H1 (cell line): ENCODE measurements around the gene GARNL3. TPM values are rescaled to one million over a fixed set of nuclear protein-coding genes. Genes with fewer than 3 reads are reported as not detected.

ENCODE experiments used
- CTCF ChIA-PET: fragments of 300-600 bp; sonication (Branson Sonifier 250); formaldehyde crosslinking; loops from one replicate; lab custom pipeline; 2021; ENCODE audit not compliant: partially characterized antibody; lab: Charles Lee
- POLR2A ChIA-PET: fragments of 300-600 bp; sonication (Branson Sonifier 250); formaldehyde crosslinking; loops from one replicate; lab custom pipeline; 2021; ENCODE audit warnings: inconsistent platforms; ENCODE audit not compliant: partially characterized antibody; lab: Charles Lee
- DNase-seq, 2 experiments: peaks; one replicate each; pipeline versions ENCODE4 v3.0.0 to v3.0.0-alpha.2; 2010 to 2022; ENCODE audit warnings: low spot score in 2 of 2, low read depth in 1 of 2, mixed read lengths in 1 of 2
- FAIRE-seq: peaks from 2 replicates; lab custom pipeline; 2011; peaks lifted over from hg19 to GRCh38; lab: Jason Lieb, UNC
- H2AFZ ChIP-seq: 2 replicates; pipeline ENCODE4 v1.8.1; 2012; ENCODE audit warnings: low read length, inconsistent platforms
- H2AK5ac ChIP-seq: 2 replicates; pipeline ENCODE4 v1.6.1; 2013; ENCODE audit warnings: low read depth, low read length
- H2BK120ac ChIP-seq: replicated peaks from 2 replicates; pipeline ENCODE3; 2013; ENCODE audit warnings: low read depth, low read length, inconsistent platforms
- H2BK12ac ChIP-seq: 2 replicates; pipeline ENCODE4 v1.6.1; 2013; ENCODE audit warnings: low read depth, low read length
- H2BK15ac ChIP-seq: 2 replicates; pipeline ENCODE4 v1.6.1; 2013; ENCODE audit warnings: low read length
- H2BK20ac ChIP-seq: 2 replicates; pipeline ENCODE4 v1.6.1; 2013; ENCODE audit warnings: low read length
- H2BK5ac ChIP-seq: 2 replicates; pipeline ENCODE4 v1.6.1; 2013; ENCODE audit warnings: low read depth, low read length
- H3K14ac ChIP-seq: 2 replicates; pipeline ENCODE4 v1.6.1; 2013; ENCODE audit warnings: inconsistent platforms; ENCODE audit not compliant: insufficient read length
- H3K18ac ChIP-seq: 2 replicates; pipeline ENCODE4 v1.6.1; 2013; ENCODE audit warnings: low read length; ENCODE audit errors: extremely low read depth
- H3K23ac ChIP-seq: 2 replicates; pipeline ENCODE4 v1.6.1; 2013; ENCODE audit warnings: inconsistent platforms; ENCODE audit not compliant: insufficient read length
- H3K23me2 ChIP-seq: 2 replicates; pipeline ENCODE4 v1.6.1; 2013; ENCODE audit warnings: low read depth, low read length
- H3K27ac ChIP-seq: 2 replicates; pipeline ENCODE4 v1.6.1; 2011; ENCODE audit warnings: low read depth, low read length, inconsistent platforms
- H3K27me3 ChIP-seq, 4 experiments: replicated peaks in 1 of 4; 1 replicate in 1 of 4; 2 replicates in 3 of 4; pipeline versions ENCODE4 v1.6.1 to v1.8.1; 2011 to 2013; ENCODE audit warnings: low read length in 3 of 4, mild to moderate bottlenecking in 3 of 4, inconsistent platforms in 2 of 4, mixed read lengths in 2 of 4, moderate library complexity in 1 of 4; ENCODE audit not compliant: control insufficient read depth in 3 of 4, insufficient read depth in 3 of 4; ENCODE audit errors: extremely low read depth in 1 of 4
- H3K36me3 ChIP-seq, 4 experiments: 2 replicates each; pipeline versions ENCODE4 v1.6.1 to v1.8.1; 2011 to 2013; ENCODE audit warnings: mild to moderate bottlenecking in 4 of 4, low read length in 3 of 4, moderate library complexity in 2 of 4, control low read depth in 1 of 4, inconsistent platforms in 1 of 4; ENCODE audit not compliant: insufficient read depth in 4 of 4, control insufficient read depth in 2 of 4
- H3K4ac ChIP-seq: replicated peaks from 2 replicates; pipeline ENCODE3; 2013; ENCODE audit warnings: low read length, low read depth, mixed read lengths, inconsistent platforms; ENCODE audit not compliant: insufficient read length
- H3K4me1 ChIP-seq, 4 experiments: replicated peaks in 1 of 4; 1 replicate in 1 of 4; 2 replicates in 3 of 4; pipeline versions ENCODE4 v1.6.1 to v1.8.1; 2011 to 2013; ENCODE audit warnings: low read length in 3 of 4, inconsistent platforms in 2 of 4, mixed read lengths in 1 of 4; ENCODE audit not compliant: insufficient read depth in 4 of 4, control insufficient read depth in 3 of 4
- H3K4me2 ChIP-seq, 2 experiments: 2 replicates each; pipeline versions ENCODE4 v1.6.1 to v1.8.1; 2011 to 2013; ENCODE audit warnings: low read depth in 2 of 2, low read length in 2 of 2, control low read depth in 1 of 2, inconsistent platforms in 1 of 2, mild to moderate bottlenecking in 1 of 2; ENCODE audit not compliant: insufficient read depth in 1 of 2
- H3K4me3 ChIP-seq, 4 experiments: fragments of 200-600, 300-600 bp in 1 of 4; sonication (generic), shearing (Covaris generic), sonication (Bioruptor Twin) in 1 of 4; 2 replicates each; pipeline versions ENCODE4 v1.5.1 to v1.8.1; 2011 to 2016; ENCODE audit warnings: low read length in 4 of 4, low read depth in 3 of 4, control low read depth in 2 of 4, inconsistent platforms in 2 of 4, mild to moderate bottlenecking in 2 of 4, mixed read lengths in 1 of 4, moderate library complexity in 1 of 4; ENCODE audit not compliant: insufficient read depth in 2 of 4; ENCODE audit errors: extremely low read depth in 1 of 4
- H3K56ac ChIP-seq: replicated peaks from 2 replicates; pipeline ENCODE3; 2013; ENCODE audit warnings: low read depth, mild to moderate bottlenecking, mixed read lengths, low read length, inconsistent platforms; ENCODE audit not compliant: insufficient read length
- H3K79me1 ChIP-seq: 2 replicates; pipeline ENCODE4 v1.6.1; 2013; ENCODE audit warnings: low read depth, low read length, control low read depth
- H3K79me2 ChIP-seq, 2 experiments: 2 replicates each; pipeline versions ENCODE4 v1.6.1 to v1.8.1; 2012 to 2013; ENCODE audit warnings: low read length in 2 of 2, mild to moderate bottlenecking in 2 of 2, inconsistent platforms in 1 of 2; ENCODE audit not compliant: insufficient read depth in 2 of 2, control insufficient read depth in 1 of 2
- H3K9ac ChIP-seq, 4 experiments: replicated peaks in 1 of 4; 1 replicate in 1 of 4; 2 replicates in 3 of 4; pipeline versions ENCODE4 v1.6.1 to v1.8.1; 2011 to 2013; ENCODE audit warnings: low read depth in 3 of 4, low read length in 3 of 4, control low read depth in 2 of 4, mild to moderate bottlenecking in 2 of 4, moderate library complexity in 2 of 4, inconsistent platforms in 1 of 4; ENCODE audit errors: extremely low read depth in 1 of 4
- H3K9me3 ChIP-seq, 2 experiments: 2 replicates each; pipeline versions ENCODE4 v1.6.1 to v1.8.1; 2012 to 2013; ENCODE audit warnings: mild to moderate bottlenecking in 2 of 2, moderate library complexity in 2 of 2, control low read depth in 1 of 2, inconsistent platforms in 1 of 2, low read depth in 1 of 2, low read length in 1 of 2, mixed read lengths in 1 of 2; ENCODE audit not compliant: insufficient read depth in 2 of 2
- H4K20me1 ChIP-seq, 2 experiments: replicated peaks in 1 of 2; 2 replicates each; pipeline versions ENCODE3 to v1.8.1; 2011 to 2013; ENCODE audit warnings: inconsistent platforms in 2 of 2, low read length in 2 of 2, mild to moderate bottlenecking in 1 of 2; ENCODE audit not compliant: insufficient read depth in 2 of 2, control insufficient read depth in 1 of 2
- H4K5ac ChIP-seq: 2 replicates; pipeline ENCODE4 v1.6.1; 2013; ENCODE audit warnings: low read length, low read depth, mixed read lengths, inconsistent platforms; ENCODE audit not compliant: insufficient read length
- H4K8ac ChIP-seq: 2 replicates; pipeline ENCODE4 v1.8.0; 2013; ENCODE audit warnings: mild to moderate bottlenecking, moderate library complexity, low read length, inconsistent platforms; ENCODE audit not compliant: insufficient read depth; ENCODE audit errors: extremely low read depth
- H4K91ac ChIP-seq: replicated peaks from 2 replicates; pipeline ENCODE3; 2013; ENCODE audit warnings: low read length, mixed read lengths, inconsistent platforms; ENCODE audit not compliant: insufficient read length
- BRCA1 ChIP-seq: IDR thresholded peaks from 2 replicates; pipeline ENCODE4 v1.6.1; 2012; ENCODE audit warnings: low read depth, low read length, improper control_type of control experiment
- CBX8 ChIP-seq: fragments of 300-800, 300-1000 bp; sonication (generic); IDR thresholded peaks from 2 replicates; pipeline ENCODE4 v1.7.1; 2016; ENCODE audit warnings: low read depth, low read length, borderline replicate concordance
- CREB1 ChIP-seq: IDR thresholded peaks from 2 replicates; pipeline ENCODE4 v1.6.1; 2012; ENCODE audit warnings: inconsistent platforms
- E2F6 ChIP-seq: IDR thresholded peaks from 2 replicates; pipeline ENCODE4 v1.6.1; 2012; ENCODE audit warnings: inconsistent platforms
- RXRA ChIP-seq: IDR thresholded peaks from 2 replicates; pipeline ENCODE4 v1.6.1; 2011; ENCODE audit warnings: low read depth, mild to moderate bottlenecking, low read length, moderate library complexity; ENCODE audit not compliant: insufficient read depth
- SP4 ChIP-seq: IDR thresholded peaks from 2 replicates; pipeline ENCODE4 v1.6.1; 2012; ENCODE audit warnings: low read length, inconsistent platforms
- SRF ChIP-seq: IDR thresholded peaks from 2 replicates; pipeline ENCODE4 v1.6.1; 2011; ENCODE audit warnings: mild to moderate bottlenecking, low read depth, low read length, moderate library complexity
- TBP ChIP-seq: IDR thresholded peaks from 2 replicates; pipeline ENCODE4 v1.6.1; 2011; ENCODE audit warnings: low read depth, low read length, improper control_type of control experiment
- TEAD4 ChIP-seq: IDR thresholded peaks from 2 replicates; pipeline ENCODE4 v1.6.1; 2012; ENCODE audit warnings: low read depth, low read length, inconsistent platforms, mixed read lengths
- USF2 ChIP-seq: IDR thresholded peaks from 2 replicates; pipeline ENCODE4 v1.6.1; 2011; ENCODE audit warnings: low read length, improper control_type of control experiment
- WGBS, 2 experiments: shearing (Covaris generic) in 1 of 2; methylation state at CpG; one replicate each; pipeline versions ENCODE4 v1.1.6 to v1.1.7; 2013 to 2015; ENCODE audit warnings: low lambda C conversion rate in 2 of 2, mixed read lengths in 2 of 2, inconsistent platforms in 1 of 2, low coverage in 1 of 2, missing lambda C conversion rate in 1 of 2; ENCODE audit not compliant: insufficient replicate concordance in 2 of 2, insufficient coverage in 1 of 2, insufficient read length in 1 of 2; ENCODE audit errors: extremely low coverage in 1 of 2, missing lambda C conversion rate in 1 of 2; 5-methylcytosine and 5-hydroxymethylcytosine counted together
- polyA plus RNA-seq, 7 experiments: library from polyadenylated mRNA; depleted of rRNA in 3 of 7; stranded (reverse) in 5 of 7; unstranded in 2 of 7; fragments of >200 nt in 5 of 7; fragments of 200-250 nt in 2 of 7; gene quantifications; 1 replicate in 5 of 7; 2 replicates in 1 of 7; 4 replicates in 1 of 7; pipeline versions ENCODE4 v1.2.1 to v1.2.3, GENCODE V29; 2011 to 2013; ENCODE audit warnings: missing spikeins in 2 of 7, mixed read lengths in 2 of 7
- total RNA-seq: library from RNA; stranded (reverse); fragmentation: NEBNext Ultra II Directional; extraction: Animal tissue kit (Norgen Biotek cat#: 25700); gene quantifications from 2 replicates; pipeline ENCODE4 v1.2.1, GENCODE V29; 2021

The GARNL3 gene
- total and polyA plus RNA-seq, 2 of the 8 experiments (the other 6 are each of a cell fraction or from before 2014, with no cell fraction given), result 6.5 to 18.3 TPM

- FAIRE-seq, result no peak
These were observed 29.2 kb downstream of the GARNL3 start for GRCh38 chr9:127293767-127294166.

More at GRCh38 chr9:127293767-127294166, 29.2 kb downstream of the GARNL3 start:
- Histone ChIP-seq H3K4ac (no peak overlapping the region), H3K4me1 (peaks cover 0 to 3% (median 0%) of the 10 kb centered on the region in 4 experiments; a peak in 1 of 7 replicates), H3K14ac (no peak overlapping the region), H2BK15ac (no peak overlapping the region), H3K79me2 (no peaks in the 10 kb centered on the region), H2BK5ac (no peak overlapping the region), H3K9ac (no peak overlapping the region), H3K4me3 (no peak overlapping the region), H3K27ac (no peak overlapping the region), H4K8ac (no peak overlapping the region), H4K5ac (no peak overlapping the region), H4K20me1 (no peaks in the 10 kb centered on the region), H3K36me3 (no peaks in the 10 kb centered on the region; a peak in 1 of 8 replicates), H4K91ac (no peak overlapping the region), H3K79me1 (no peaks in the 10 kb centered on the region; the same call in 1 of the 2 replicates), H3K23me2 (no peaks in the 10 kb centered on the region), H3K18ac (no peak overlapping the region), H3K4me2 (no peak overlapping the region), H2AFZ (no peak overlapping the region), H2BK20ac (no peak overlapping the region), H2AK5ac (no peak overlapping the region), H3K27me3 (no peaks in the 10 kb centered on the region), H3K9me3 (no peaks in the 10 kb centered on the region), H2BK12ac (no peak overlapping the region), H2BK120ac (no peak overlapping the region)
- CTCF ChIA-PET, result no interaction called here
- no peak for DNase-seq
- WGBS, 2 experiments, result 88% methylated on average over 1 of the region's 1 CpG; no CpG with 5 or more reads in 1 of the 2 experiments
- POLR2A ChIA-PET, result no interaction called here
- no peak for TF ChIP-seq TEAD4
- no peak for TF ChIP-seq USF2
- no peak for TF ChIP-seq SRF
- no peak for TF ChIP-seq BRCA1
- no peak for TF ChIP-seq CREB1
- TF ChIP-seq RXRA, result no peak
- TF ChIP-seq E2F6, result no peak
- TF ChIP-seq SP4, result no peak
- TF ChIP-seq TBP, result no peak
- no peak for TF ChIP-seq CBX8
- TF ChIP-seq, all 59 proteins: peak for 0
- no peak overlapping the region for H3K23ac ChIP-seq
- H3K56ac ChIP-seq, result no peak overlapping the region
